K562 (cell line): ENCODE measurements around the gene NPAS3. TPM values are rescaled to one million over a fixed set of nuclear protein-coding genes. Genes with fewer than 3 reads are reported as not detected.

Experiments used
- ATAC-seq: fragments of 200-7000 bp; cut with Tn5 transposase; 3 replicates; pipeline ENCODE4 v1.9.1; 2020; ENCODE audit warnings: moderate library complexity
- BruUV-seq: library from RNA; stranded (reverse); fragments of 400-500 nt; replicated peaks from 2 replicates; lab custom pipeline; 2021; lab: Mats Ljungman, UMichigan
- CTCF ChIA-PET: fragments of 300-600 bp; formaldehyde crosslinking; extraction: SDS; loops from one replicate; lab custom pipeline; 2021; ENCODE audit warnings: low intra/inter-chr PET ratio; lab: Yijun Ruan, JAX
- POLR2A ChIA-PET: fragments of 300-600, 350-650 bp; sonication (Branson Sonifier 250); formaldehyde crosslinking; extraction: SDS; loops from one replicate; lab custom pipeline; 2021; ENCODE audit warnings: antibody characterized with exemption, inconsistent platforms; lab: Yijun Ruan, JAX
- DNase-seq, 4 experiments: peaks; one replicate each; pipeline versions ENCODE4 v3.0.0 to v3.0.0-alpha.2; 2011 to 2018; ENCODE audit warnings: low spot score in 3 of 4, mixed read lengths in 3 of 4; ENCODE audit errors: extremely low read depth in 1 of 4
- FAIRE-seq: peaks from 2 replicates; lab custom pipeline; 2011; peaks lifted over from hg19 to GRCh38; lab: Jason Lieb, UNC
- H2AFZ ChIP-seq: 2 replicates; pipeline ENCODE4 v1.6.0; 2011; ENCODE audit warnings: low read depth, low read length, control low read depth, inconsistent platforms
- H3K27ac ChIP-seq: fragments of 200-600 bp; 3 replicates; pipeline ENCODE4 v1.8.0; 2011; ENCODE audit warnings: low read depth, mild to moderate bottlenecking, control low read depth, inconsistent platforms, low read length, moderate library complexity, mixed read lengths; ENCODE audit errors: extremely low read depth
- H3K27me3 ChIP-seq, 2 experiments: fragments of 300-600 bp in 1 of 2; 2 replicates in 1 of 2; 3 replicates in 1 of 2; pipeline versions ENCODE4 v1.6.0 to v1.8.0; 2011; ENCODE audit warnings: inconsistent platforms in 2 of 2, low read length in 2 of 2, mild to moderate bottlenecking in 1 of 2, mixed read lengths in 1 of 2, moderate library complexity in 1 of 2; ENCODE audit not compliant: control insufficient read depth in 2 of 2, insufficient read depth in 2 of 2
- H3K36me3 ChIP-seq: fragments of 300-600 bp; 3 replicates; pipeline ENCODE4 v1.8.0; 2011; ENCODE audit warnings: mild to moderate bottlenecking, low read length, inconsistent platforms; ENCODE audit not compliant: control insufficient read depth, insufficient read depth
- H3K4me1 ChIP-seq, 2 experiments: fragments of 200-600 bp in 1 of 2; replicated peaks in 1 of 2; 2 replicates in 1 of 2; 3 replicates in 1 of 2; pipeline versions ENCODE4 v1.5.1 to v1.8.0; 2011; ENCODE audit warnings: inconsistent platforms in 2 of 2, low read length in 2 of 2, mild to moderate bottlenecking in 1 of 2, mixed read lengths in 1 of 2, moderate library complexity in 1 of 2; ENCODE audit not compliant: control insufficient read depth in 2 of 2, insufficient read depth in 2 of 2
- H3K4me2 ChIP-seq: 2 replicates; pipeline ENCODE4 v1.6.1; 2011; ENCODE audit warnings: low read length, control low read depth, inconsistent platforms, mixed read lengths; ENCODE audit not compliant: insufficient read depth
- H3K4me3 ChIP-seq: fragments of 200-600 bp; sonication (generic), shearing (Covaris generic); 2 replicates; pipeline ENCODE4 v1.5.1; 2016; ENCODE audit warnings: control low read depth, inconsistent platforms
- H3K79me2 ChIP-seq: fragments of 200-600 bp; 3 replicates; pipeline ENCODE4 v1.8.0; 2011; ENCODE audit warnings: low read length, inconsistent platforms; ENCODE audit not compliant: control insufficient read depth, insufficient read depth
- H3K9ac ChIP-seq, 2 experiments: 2 replicates each; pipeline versions ENCODE4 v1.6.0 to v1.6.1; 2011; ENCODE audit warnings: low read depth in 2 of 2, low read length in 2 of 2, control low read depth in 1 of 2, inconsistent platforms in 1 of 2, mild to moderate bottlenecking in 1 of 2, mixed read lengths in 1 of 2; ENCODE audit not compliant: insufficient read depth in 1 of 2
- H3K9me1 ChIP-seq: one replicate; pipeline ENCODE4 v1.6.0; 2011; ENCODE audit warnings: inconsistent platforms, mild to moderate bottlenecking, low read length, moderate library complexity; ENCODE audit not compliant: control insufficient read depth, insufficient read depth
- H3K9me3 ChIP-seq: replicated peaks from 2 replicates; pipeline ENCODE4 v1.5.1; 2011; ENCODE audit warnings: low read depth, low read length, inconsistent platforms; ENCODE audit not compliant: control insufficient read depth, insufficient read depth
- H4K20me1 ChIP-seq: replicated peaks from 2 replicates; pipeline ENCODE4 v1.6.1; 2011; ENCODE audit warnings: low read length, inconsistent platforms, mixed read lengths; ENCODE audit not compliant: control insufficient read depth, insufficient read depth
- CCAR2 ChIP-seq: fragments of 200-400 bp; formaldehyde crosslinking; IDR thresholded peaks from 2 replicates; pipeline ENCODE4 v1.6.1; 2017; ENCODE audit warnings: mild to moderate bottlenecking, low read depth, low read length
- DPF2 ChIP-seq: fragments of 450-650 bp; IDR thresholded peaks from 2 replicates; pipeline ENCODE4 v1.6.1; 2016
- SMARCA5 ChIP-seq: fragments of 450-650 bp; IDR thresholded peaks from 2 replicates; pipeline ENCODE4 v1.6.1; 2016
- TCF7L2 ChIP-seq: fragments of 150-350 bp; IDR thresholded peaks from 2 replicates; pipeline ENCODE4 v1.6.1; 2016; ENCODE audit warnings: low read depth, mild to moderate bottlenecking, low read length, moderate library complexity
- ZC3H11A ChIP-seq: IDR thresholded peaks from 2 replicates; pipeline ENCODE4 v1.6.1; 2012; ENCODE audit warnings: low read depth, low read length, improper control_type of control experiment
- WGBS: fragments of 100-300 bp; shearing (Covaris generic); methylation state at CpG from one replicate; pipeline ENCODE4 v1.1.6; 2016; ENCODE audit warnings: low coverage, mixed read lengths; ENCODE audit not compliant: insufficient coverage; ENCODE audit errors: missing lambda C conversion rate; 5-methylcytosine and 5-hydroxymethylcytosine counted together
- in situ Hi-C: fragments of 300-500 bp; cut with MboI; formaldehyde crosslinking; loops from 4 replicates; pipeline ENCODE4 v1.15.0; 2018; ENCODE audit warnings: inconsistent platforms, mixed read lengths
- intact Hi-C: fragments of 100-400 bp; cut with micrococcal nuclease; formaldehyde crosslinking; loops from 2 replicates; pipeline ENCODE4 v1.14.2; 2022
- polyA plus RNA-seq, 8 experiments: library from polyadenylated mRNA; depleted of rRNA in 4 of 8; stranded (reverse) in 5 of 8; unstranded in 3 of 8; fragments of >200 nt; fragmentation: Nextera tagmentation in 2 of 8; fragmentation: Illumina TruSeq in 1 of 8; extraction: Ambion mirVana in 2 of 8; extraction: Trizol in 1 of 8; gene quantifications; 2 replicates each; pipeline versions ENCODE4 v1.2.1 to v1.2.3, GENCODE V29; 2011 to 2014; ENCODE audit warnings: inconsistent platforms in 1 of 8, missing spikeins in 1 of 8
- total RNA-seq, 7 experiments: library from RNA; depleted of rRNA in 6 of 7; stranded (reverse); fragments of >200 nt in 6 of 7; fragmentation: Illumina TruSeq in 2 of 7; extraction: Trizol in 2 of 7; gene quantifications; 2 replicates each; pipeline versions ENCODE4 v1.2.1 to v1.2.3, GENCODE V29; 2011 to 2021; ENCODE audit warnings: low replicate concordance in 1 of 7
- TF ChIP-seq, protein P1 (sequence below): sonication (generic); formaldehyde crosslinking; IDR thresholded peaks from 2 replicates; pipeline ENCODE4 v1.8.0; 2022; ENCODE audit warnings: mild to moderate bottlenecking, low read depth, missing genetic modification reagents
- TF ChIP-seq, protein P2 (sequence below): fragments of 450-650 bp; formaldehyde crosslinking; IDR thresholded peaks from 2 replicates; pipeline ENCODE4 v1.4.0; 2020; ENCODE audit warnings: mild to moderate bottlenecking

The NPAS3 gene
- total and polyA plus RNA-seq, 9 of the 15 experiments (the other 6 are each of a cell fraction or from before 2014, with no cell fraction given), result 0.04 TPM; not detected in 8

DNA sequence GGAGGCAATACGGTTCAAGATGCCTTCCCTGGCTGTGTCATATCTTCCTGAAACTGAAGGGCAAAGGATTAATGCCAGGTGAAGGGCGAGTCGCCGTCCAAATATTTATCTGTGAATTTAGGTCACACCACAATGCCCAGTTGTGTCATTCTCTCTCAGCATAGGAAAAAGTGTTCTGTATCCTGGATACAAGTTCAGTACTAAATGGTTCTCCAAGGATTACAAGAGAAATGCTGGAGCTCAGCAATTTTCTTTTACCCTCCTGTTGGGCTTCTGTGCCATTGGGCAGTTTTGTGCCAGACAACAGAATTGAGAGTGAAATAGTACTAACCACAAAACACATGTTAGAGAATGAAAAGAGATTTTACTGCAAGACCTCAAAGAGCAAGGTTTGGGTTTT, 518.3 kb downstream of the NPAS3 start:
- H3K27me3 ChIP-seq, result peaks cover 0 to 8% of the 10 kb centered on the region in 2 experiments; a peak in 2 of 5 replicates
- no peak overlapping the region for H2AFZ ChIP-seq
- 0% methylated on average over 4 of the region's 4 CpGs for WGBS
- no peak for TF ChIP-seq CCAR2
- TF ChIP-seq, protein P1, sequence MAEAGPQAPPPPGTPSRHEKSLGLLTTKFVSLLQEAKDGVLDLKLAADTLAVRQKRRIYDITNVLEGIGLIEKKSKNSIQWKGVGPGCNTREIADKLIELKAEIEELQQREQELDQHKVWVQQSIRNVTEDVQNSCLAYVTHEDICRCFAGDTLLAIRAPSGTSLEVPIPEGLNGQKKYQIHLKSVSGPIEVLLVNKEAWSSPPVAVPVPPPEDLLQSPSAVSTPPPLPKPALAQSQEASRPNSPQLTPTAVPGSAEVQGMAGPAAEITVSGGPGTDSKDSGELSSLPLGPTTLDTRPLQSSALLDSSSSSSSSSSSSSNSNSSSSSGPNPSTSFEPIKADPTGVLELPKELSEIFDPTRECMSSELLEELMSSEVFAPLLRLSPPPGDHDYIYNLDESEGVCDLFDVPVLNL (CRISPR knock-in tag), result no peak
- TF ChIP-seq, protein P2, sequence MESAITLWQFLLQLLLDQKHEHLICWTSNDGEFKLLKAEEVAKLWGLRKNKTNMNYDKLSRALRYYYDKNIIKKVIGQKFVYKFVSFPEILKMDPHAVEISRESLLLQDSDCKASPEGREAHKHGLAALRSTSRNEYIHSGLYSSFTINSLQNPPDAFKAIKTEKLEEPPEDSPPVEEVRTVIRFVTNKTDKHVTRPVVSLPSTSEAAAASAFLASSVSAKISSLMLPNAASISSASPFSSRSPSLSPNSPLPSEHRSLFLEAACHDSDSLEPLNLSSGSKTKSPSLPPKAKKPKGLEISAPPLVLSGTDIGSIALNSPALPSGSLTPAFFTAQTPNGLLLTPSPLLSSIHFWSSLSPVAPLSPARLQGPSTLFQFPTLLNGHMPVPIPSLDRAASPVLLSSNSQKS (CRISPR knock-in tag), result no peak
- TF ChIP-seq SMARCA5, result no peak
- no peak for TF ChIP-seq DPF2
- no peak for TF ChIP-seq TCF7L2
- no peak for TF ChIP-seq ZC3H11A
- ChIA-PET POLR2A (no interaction called here), CTCF (no interaction called here)
- H3K4me1 ChIP-seq, result no peaks in the 10 kb centered on the region
- intact Hi-C loops (no loop called here), in situ Hi-C loops (no loop called here)
- no peaks in the 10 kb centered on the region for H3K9me3 ChIP-seq
- H3K4me3 ChIP-seq, result no peak overlapping the region
- DNase-seq (no peak), ATAC-seq (no peak), FAIRE-seq (no peak)
- no peaks in the 10 kb centered on the region for H3K79me2 ChIP-seq
- no peaks in the 10 kb centered on the region for H3K9me1 ChIP-seq
- H4K20me1 ChIP-seq, result no peaks in the 10 kb centered on the region
- BruUV-seq, result no TSS peak
- H3K27ac ChIP-seq, result no peak overlapping the region
- no peak overlapping the region for H3K4me2 ChIP-seq
- no peak overlapping the region for H3K9ac ChIP-seq
- H3K36me3 ChIP-seq, result no peaks in the 10 kb centered on the region
